NCI-H526 treated with DMSO at 0.1 percent for 48 hours (cell line): Measurements from ENCODE around the gene CTCF.
A peak's percentile ranks its signal among the peaks of the same experiment; 100 is the strongest.

Experiments
- DNase-seq: peaks from one replicate; lab custom pipeline; 2025; lab: John Stamatoyannopoulos, UW

CTCF gene

GRCh38 chr16:67653128-67653788, 90.9 kb downstream of the CTCF start:
- no peak for DNase-seq

- DNase-seq: no peak
These were observed 91.6 kb downstream of the CTCF start for GRCh38 chr16:67653789-67654402.

DNA sequence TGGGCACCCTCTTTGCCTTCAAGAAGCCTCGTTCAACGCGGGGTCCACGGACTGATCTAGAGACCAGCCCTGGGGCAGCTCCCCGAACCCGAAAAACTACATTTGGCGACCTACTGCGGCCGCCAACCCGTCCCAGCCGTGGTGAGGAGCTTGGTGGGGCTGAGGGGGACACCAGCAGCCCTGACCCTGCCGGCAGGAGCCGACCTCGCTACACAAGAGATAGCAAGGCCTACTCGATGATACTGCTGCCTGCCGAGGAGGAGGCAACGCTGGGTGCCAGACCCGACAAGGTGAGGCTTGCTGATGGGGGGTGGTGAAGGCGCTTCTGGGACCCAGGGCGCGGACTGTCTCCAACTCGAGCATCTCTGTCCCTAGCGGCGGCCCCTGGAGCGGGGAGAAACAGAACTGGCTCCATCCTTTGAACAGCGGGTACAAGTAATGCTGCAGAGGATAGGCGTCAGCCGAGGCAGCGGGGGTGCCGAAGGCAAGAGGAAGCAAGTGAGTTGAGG, 92.1 kb downstream of the CTCF start:
- no peak for DNase-seq

DNA sequence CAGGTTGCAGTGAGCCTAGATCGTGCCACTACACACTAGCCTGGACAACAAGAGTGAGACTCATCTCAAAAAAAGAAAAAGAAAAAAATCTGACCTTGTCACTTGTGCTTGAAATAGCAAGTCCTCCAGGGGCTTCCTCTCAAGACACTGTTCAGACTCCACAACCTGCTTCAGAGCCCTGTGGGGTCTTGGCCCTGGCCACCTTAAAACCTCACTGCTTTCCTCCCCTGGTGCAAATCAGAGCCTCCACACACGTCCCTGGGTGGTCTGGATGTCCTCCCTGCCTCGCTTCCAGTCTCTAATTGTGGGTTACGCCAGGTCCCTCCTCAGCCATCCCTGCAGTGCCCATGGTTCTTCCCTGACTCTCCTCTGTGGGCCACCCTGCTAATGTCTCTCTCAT, 93.0 kb downstream of the CTCF start:
- DNase-seq: no peak

GRCh38 chr16:67656344-67657016, 94.2 kb downstream of the CTCF start:
- no peak for DNase-seq

GRCh38 chr16:67657017-67657608, 94.8 kb downstream of the CTCF start:
- no peak for DNase-seq

GRCh38 chr16:67657751-67658518, 95.6 kb downstream of the CTCF start:
- DNase-seq: no peak

- DNase-seq: no peak
These were observed 96.7 kb downstream of the CTCF start for GRCh38 chr16:67658849-67659674.

DNA sequence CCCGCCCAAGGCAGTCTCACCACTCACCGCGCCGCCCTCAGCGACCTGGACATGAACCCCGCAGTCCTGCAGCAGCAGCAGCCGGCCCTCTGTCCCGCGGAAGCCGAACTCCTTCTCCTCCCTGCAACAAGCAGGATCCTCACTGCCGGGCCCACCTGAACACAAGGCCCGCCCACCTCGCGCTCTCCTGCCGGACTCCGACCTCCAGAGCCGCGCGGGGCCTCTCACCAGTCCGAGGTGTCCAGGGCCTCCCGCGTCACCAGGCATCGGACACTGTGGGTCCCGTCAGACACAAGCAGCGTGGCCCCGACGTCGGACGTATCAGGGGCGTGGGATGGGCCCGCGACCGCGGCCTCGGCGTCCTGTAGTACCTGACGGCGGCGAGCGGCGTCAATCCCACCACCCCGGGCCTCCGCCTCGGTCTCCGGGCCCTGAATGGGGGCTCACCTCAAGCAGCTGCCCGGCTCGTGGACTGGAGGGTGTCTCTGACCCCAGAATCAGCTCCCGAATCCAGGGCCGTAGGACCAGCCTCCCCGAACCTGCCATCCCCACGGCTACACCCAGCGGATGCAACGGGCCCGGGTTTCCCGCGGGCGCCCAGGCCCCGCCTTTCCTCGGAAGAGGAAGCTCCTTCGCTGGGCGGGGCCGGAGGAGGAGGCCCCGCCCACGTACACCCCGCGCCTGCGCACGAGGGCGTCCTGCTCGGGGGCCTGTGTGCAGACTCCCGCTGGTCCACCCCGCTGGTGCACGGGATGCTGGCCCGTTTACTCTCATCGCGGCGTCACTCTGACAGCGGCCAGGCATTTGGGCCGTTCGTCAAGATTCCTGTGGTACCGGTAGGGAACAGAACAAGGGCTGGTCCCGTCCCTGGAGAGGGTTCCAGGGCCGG, 97.6 kb downstream of the CTCF start, which contains the start of gene ACD:
ACD (minus strand) TSS at position 586 of the 889 bp plus-strand sequence; CDS start at position 546, 40 bp downstream.
- peak; percentile 54 for DNase-seq

DNA sequence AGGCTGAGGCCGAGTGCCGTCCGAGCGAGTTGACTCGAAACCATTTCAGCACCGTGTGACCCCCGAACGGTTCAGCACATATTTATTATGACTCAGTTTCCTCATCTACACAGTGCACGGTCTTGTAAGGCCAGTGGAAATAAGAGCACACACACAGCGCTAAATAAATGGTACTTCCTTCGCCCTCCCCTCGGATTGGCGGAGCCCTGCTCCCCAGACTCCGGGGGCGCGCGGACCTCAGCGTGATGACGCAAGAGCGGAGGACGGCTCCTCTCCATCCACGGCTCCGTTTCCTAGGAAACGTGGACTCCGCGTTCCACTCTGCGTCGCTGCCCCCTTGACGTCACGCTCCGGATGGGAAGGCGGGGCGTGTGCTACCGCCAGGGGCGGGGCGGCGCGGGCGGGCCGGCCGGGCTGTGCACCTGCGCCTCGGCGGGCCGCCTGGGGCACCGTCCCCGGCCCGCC, 98.3 kb downstream of the CTCF start, which contains the start of gene PARD6A:
PARD6A (plus strand) TSS at position 397 of the 465 bp plus-strand sequence. CDS start 79 bp downstream, outside the sequence.
- peak; percentile 80 for DNase-seq

DNA sequence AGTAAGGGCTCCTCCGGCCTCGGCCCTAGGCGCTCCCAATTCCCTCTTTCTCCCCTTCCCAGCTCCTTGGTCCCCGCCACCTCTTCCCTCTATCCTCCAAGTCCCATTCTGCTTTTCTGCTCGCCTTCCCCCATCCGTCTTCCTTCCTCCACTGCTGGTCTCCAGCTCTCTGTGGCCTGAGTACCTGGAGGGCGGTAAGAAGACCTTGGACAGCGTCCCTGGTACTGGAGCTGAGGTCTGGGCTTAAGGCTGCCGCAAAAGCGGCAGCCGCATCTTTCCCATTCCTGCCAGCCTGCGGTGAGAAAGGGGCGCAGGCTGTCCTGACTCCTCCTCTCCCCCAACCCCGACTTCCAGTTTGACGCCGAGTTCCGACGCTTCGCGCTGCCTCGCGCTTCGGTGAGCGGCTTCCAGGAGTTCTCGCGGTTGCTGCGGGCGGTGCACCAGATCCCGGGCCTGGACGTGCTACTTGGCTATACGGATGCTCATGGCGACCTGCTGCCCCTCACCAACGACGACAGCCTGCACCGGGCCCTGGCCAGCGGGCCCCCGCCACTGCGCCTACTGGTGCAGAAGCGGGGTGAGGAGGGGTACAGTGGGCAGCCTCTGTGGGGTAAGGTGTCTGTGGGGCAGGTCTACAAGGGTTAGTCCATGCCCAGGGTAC, 98.9 kb downstream of the CTCF start:
- DNase-seq: no peak

- no peak for DNase-seq
These were observed 99.7 kb downstream of the CTCF start for GRCh38 chr16:67661886-67662652.

GRCh38 chr16:67662653-67663010, 100.3 kb downstream of the CTCF start:
- no peak for DNase-seq

DNA sequence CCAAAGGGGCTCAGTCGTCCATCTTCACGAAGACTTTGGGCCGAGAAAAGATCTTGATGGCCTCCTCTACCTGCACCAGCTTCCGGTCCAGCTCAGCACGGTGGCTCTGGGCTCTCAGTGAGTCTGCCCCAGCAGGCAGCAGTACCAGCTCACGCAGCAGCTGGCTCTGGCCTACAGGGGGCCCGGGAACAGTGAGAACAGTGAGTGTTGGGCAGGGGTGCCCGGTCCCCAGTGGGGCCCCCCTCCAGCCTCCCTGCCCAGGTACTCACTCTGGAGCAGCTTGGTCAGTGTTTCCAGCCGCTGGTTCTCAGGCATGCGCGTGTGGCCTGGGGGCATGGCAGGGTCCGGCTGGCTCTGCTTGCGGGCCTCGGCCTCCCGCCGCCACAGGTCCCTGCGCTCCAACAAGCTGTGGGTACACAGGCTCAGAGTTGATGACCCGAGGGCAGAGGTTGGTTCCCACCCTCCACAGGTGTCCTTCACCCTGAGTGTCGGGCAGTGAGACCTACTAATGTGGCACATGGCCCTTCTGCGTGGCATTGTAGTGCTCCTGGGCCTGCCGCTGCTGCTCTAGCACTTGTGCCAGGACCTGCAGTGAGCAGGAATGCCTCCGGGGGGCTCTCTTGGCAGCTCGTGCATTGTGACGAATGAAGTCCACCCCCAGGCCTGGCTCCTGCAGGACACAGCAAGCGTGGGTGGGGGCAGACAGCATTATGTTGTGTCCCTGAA, 101.0 kb downstream of the CTCF start:
- no peak for DNase-seq

GRCh38 chr16:67663877-67664222, 101.5 kb downstream of the CTCF start:
- no peak for DNase-seq

DNA sequence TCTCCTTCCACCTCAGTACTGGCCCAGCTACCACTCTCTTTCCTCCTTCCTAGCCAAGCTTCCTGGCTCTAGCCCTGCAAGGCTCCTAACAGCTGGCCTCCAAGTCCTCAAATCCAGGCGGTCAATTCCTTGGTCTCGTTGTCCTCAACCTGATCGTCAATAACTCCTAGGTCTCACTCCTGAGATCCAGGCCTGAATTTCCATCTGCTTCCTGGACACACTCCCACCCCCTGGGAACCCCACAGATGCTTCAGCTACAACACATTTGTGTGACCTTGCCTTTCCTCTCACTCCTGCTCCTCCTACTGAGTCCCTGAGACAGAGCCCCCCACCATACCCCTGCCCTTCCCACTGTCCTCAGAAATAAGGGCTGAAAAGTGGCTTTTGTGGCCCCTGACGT, 101.9 kb downstream of the CTCF start:
- DNase-seq: no peak

- no peak for DNase-seq
These were observed 102.5 kb downstream of the CTCF start for GRCh38 chr16:67664871-67665270.

DNA sequence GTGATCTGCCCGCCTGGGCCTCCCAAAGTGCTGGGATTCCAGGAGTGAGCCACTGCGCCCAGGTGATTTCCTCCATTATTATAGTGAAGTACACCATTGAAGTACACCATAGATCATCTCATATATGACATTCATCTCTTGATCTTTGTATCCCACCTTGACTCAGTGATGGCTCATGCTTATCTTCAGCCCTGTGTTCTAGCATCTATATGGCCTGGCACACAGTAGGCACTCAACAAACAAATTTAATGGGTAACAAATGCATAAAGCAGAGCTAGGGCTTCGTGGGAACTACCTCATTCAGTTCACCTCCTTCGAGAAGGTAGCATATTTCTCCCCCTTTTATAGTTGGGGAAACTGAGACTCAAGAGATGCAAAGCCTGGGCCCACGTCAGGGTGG, 103.3 kb downstream of the CTCF start:
- no peak for DNase-seq
